HG03095 (cell line): ENCODE results near the gene SYNC.
"Not testable (repeated sequence)": the region's sequence is repeated elsewhere in the genome, so short reads cannot be mapped to it uniquely, and the experiment has no call there.

Experiments used
- ATAC-seq: cut with Tn5 transposase; IDR thresholded peaks from one replicate; pipeline ENCODE4 v1.9.1; 2021; ENCODE audit warnings: moderate library complexity; ENCODE audit not compliant: unreplicated experiment

The SYNC gene

DNA sequence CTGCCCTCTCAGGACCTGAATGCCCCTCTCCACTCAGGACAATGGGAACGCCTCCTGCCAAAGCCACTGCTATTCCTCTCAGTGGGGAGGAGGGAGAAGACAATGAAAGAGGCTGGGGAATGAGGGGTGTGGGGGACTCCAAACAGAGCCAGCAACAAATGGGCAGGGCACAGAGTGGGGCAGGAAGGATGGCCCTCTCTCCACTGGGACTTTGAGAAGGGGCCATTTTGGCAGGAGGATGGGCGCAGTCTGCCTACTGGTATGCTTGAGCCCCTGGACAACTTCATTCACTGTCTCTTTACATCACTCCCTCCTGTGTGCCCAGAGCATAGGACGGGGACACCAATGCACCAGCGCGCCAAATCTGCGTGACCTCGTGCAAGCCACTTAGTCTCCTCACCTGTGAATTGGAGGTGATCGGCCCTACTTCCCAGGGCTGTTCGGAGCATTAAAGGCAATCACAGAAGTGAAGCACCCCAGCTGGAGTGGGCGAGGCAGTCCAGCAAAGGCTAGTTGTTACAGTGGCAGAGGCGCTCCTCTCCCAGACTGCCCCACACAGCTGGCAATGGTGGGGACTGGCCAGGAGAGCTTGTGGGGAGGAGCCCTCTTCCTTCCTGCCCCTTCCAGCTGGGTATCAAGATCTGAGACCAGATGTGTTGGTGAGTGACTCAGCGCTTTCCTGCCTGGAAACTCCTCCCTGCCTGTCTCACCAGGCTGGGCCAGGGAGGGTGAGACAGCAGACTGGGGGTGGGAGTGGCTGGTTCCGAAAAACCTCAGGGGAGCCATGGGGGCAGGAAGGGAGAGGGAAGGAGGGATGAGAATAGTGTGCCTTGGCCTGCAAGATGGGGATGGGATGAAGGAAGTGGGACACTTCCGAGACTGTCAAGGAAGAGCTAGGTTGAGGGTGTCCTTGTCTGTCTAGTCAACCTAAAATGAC lies 22.4 kb upstream of the SYNC start:
- no peak for ATAC-seq

DNA sequence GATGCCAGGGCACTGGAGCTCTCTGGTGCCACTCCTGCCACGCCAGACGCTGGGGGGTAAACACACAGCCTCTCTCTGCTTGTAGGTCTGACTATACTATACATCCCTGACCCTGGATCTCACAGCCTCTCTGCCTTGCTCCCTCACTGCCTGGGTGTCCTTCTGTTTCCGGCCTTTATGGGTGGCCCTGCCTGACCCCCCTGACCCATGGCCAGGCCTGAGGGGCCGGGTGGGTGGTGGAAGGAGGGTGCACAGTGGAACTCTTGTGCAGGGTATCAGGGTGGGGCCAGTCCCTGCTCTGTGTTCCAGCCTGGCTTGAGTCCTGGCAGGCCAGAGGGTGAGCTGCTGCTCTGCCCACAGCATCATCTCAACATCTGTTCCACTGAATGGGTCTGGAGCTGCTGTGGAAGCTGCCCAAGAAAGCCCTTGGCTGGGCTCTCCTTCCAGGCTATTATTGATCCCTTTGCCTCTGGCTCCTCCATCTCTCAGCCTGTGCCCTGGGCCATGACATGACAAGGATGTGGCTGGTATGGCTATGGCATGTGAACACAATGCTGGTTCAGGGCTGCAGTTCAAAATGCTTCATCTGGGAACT lies 17.2 kb upstream of the SYNC start:
- ATAC-seq = no peak

DNA sequence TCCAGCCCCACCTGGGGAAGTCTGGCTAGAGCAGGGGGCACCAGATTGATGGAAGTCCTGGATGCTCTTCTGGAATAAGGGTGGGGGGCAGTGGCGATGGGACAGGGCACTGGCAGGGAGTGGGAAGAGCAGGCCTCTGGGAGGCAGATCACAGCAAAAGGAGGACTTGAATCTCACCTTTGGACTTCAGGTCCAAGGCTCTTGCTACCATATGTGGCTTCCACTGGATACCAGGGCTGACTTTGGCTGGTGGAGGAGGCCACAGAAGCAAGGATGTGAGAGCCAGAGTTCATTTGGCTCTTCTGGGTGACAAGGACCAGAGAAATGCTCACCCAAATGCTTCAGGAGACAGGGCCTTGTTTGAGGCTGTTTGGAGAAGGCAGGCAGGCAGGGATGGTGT lies 16.0 kb upstream of the SYNC start:
- no peak for ATAC-seq

DNA sequence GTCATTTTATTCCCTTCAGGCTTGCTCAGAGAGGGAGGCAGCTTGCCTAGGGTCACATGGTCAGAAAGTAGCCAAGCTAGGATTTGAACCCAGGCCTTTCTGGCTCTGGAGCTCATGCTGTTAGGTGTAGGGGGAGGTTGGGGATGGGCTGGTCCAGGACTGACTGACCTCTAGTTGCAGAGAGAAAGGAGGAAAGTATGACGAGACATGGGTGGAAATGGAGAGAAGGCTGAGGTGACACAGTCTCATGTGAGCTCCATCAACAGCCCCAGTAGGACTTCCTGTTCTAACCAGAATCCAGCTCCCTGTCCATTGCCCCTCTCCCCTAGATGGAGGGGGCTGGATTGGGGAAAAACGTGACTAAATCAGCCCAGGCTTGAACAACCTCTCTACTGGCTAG lies 15.5 kb upstream of the SYNC start:
- no peak for ATAC-seq

DNA sequence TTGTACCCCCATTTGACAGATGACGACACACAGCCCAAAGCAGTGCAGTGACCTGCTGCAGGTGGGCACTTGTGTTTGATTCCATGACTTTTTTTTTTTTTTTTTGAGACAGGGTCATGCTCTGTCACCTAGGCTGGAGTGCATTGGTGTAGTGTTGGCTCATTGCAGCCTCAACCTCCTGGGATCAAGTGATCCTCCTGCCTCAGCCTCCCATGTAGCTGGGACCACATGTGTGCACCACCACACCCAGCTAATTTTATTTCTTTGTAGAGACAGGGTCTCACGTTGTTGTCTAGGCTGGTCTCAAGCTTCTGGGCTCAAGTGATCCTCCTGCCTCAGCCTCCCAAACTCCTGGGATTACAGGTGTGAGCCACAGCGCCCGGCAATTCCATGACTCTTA lies 14.9 kb upstream of the SYNC start:
- no peak for ATAC-seq

DNA sequence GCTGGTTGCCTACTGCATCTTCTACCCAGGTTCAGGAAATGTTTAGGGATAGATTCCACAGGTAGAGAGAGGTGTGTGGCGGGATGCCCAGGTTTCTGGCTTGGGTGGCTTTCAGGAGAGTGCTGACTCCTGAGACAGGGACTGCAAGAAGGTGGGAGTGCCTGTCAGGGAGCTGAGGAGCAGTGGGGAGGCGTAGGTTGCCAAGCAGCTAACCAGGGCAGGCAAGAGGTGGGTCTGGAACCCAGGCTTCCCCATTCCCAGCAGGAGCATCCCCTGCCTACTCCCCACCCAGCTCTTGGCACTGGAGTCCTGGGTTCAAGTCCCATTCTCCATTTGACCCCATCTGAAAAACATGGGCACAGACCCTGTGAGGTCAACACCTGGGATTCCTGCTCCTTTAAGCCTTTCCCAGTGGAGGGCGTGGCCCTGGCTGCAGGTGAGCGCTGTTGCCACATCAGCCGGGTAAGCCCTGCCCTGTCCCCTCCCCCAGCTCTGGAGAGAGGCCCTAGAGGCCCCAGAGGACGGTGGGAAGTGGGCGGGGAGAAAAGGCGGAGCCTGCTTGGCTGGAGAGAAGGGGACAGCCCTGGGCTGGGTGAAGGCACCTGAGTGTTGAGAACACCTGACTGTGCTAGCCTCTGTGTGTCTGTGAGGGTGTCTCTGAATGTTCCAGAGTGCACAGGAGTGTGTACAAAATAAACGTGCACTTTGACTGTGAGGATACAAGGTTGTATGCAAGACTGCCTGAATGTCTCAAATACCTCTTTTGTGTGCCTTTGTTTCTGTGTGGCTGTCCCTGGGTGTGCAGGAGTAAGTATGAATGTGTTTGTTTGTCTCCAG lies 14.0 kb upstream of the SYNC start:
- ATAC-seq = no peak

DNA sequence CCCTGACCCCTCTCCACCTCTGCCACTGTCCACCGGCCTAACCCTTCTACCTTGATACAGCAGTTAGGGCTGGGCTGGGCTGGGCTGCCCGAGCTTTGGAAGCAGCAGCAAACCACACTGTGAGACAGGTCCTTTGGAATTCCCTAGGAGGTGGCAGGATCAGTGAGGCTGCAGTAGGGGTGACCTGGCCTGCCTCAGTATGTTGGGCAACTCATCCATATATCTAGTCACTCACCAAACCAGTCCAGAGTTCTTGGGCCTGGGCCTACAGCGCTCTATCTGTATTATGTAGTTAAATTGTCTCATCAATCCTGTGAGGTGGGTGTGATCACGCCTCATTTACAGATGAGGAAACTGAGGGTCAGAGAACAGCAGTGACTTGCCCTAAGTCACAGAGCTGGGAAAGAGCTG lies 13.3 kb upstream of the SYNC start:
- ATAC-seq = no peak

DNA sequence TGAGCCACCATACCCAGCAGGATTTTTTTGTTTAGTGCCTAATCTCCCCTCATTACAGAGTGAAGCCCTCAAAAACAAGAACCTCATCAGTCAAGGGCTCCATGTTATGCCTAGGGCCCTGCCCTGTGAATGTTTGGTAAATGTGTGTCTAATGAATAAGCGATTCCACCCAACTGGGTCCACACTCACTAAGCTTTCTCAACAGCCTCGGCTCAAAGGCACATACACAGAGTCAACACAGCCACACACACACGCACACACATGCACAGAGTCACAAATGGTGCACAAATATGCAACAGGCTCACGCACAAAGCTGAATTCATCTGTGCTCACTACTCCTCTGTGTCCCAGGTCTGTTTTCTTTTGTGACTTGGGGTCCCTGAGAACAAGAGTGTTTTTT lies 11.7 kb upstream of the SYNC start:
- no peak for ATAC-seq

DNA sequence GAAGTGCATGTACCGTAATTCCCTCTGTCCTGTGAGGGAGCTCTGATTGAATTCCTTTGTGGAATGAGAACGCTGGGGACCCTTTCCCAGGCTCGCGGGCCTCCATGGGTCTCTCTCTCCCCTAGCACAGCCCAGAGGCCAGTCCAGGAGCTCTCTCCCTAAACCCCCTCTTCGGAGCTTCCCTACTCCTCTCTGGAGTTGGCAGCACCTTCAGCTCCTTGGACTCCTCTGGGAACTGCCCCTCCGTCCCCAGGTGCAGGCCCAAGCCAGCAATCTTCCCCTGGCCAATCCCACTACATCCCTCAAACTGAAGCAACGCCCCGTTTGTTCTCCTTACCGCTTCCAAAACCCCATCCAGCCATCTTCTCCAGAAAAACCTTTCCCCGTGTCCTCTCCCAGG lies 10.5 kb upstream of the SYNC start:
- no peak for ATAC-seq

DNA sequence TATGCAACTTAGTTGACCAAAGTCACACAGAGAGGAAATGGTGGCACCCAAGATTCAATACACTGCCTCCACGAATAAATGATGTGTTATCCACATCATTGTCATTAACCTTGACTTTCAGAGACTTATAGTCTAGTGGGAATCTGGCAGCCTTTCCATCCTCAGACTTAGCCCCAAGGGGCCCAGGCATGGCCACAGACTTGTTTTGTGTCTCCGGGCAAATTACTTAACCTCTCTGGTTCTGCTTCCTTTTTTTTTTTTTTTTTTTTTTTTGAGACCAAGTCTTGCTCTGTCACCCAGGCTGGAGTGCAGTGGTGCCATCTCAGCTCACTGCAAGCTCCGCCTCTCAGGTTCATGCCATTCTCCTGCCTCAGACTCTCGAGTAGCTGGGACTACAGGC lies 8.7 kb upstream of the SYNC start:
- not testable (repeated sequence) for ATAC-seq

DNA sequence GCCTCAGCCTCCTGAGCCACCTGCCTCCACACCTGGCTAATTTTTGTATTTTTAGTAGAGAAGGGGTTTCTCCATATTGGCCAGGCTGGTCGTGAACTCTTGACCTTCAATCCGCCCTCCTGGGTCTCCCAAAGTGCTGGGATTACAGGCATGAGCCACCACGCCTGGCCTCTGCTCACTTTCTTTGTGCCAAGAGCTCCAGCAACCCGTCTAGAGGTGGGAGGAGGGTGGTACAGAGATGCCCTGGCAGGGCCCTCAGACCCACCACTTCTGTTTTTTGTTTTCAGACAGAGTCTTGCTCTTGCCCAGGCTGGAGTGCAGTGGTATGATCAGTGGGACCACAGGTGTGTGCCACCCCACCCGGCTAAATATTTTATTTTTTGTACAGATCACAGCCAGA lies 6.9 kb upstream of the SYNC start:
- no peak for ATAC-seq

DNA sequence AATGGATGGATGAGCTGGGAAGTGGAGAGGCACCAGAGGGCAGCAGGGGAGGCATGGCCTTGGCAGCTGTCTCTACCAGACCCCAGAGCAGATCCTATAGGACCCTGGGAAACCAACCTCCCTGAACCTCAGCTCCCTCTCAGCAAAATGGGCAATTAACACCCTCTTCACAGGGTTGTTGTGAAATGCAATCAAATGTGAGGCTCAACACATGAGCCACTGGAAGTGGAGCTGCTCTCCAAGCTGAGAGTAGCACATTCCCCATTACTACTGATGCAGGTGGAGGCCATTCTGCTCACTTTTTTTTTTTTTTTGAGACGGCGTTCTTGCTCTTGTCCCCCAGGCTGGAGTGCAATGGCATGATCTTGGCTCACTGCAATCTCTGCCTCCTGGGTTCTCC lies 6.5 kb upstream of the SYNC start:
- no peak for ATAC-seq

DNA sequence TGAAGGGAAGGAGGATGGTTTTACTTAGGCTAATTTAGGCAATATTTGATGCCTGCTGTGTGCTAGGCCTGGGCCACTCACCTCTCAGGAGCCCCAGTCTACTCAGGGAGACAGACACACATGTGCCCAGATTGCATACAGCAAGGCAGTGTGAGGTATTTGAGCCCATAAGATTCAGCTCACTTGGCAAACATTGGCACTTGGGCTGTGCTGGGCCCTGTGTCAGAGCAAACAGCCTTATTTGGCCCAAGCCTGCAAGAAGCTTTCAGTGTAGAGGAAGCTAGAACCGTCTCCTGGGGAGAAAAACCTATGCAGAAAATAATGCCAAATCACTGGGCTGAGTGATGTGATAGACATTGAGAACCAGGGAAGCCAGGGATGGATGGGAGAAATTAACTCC lies 3.9 kb upstream of the SYNC start:
- ATAC-seq = no peak

DNA sequence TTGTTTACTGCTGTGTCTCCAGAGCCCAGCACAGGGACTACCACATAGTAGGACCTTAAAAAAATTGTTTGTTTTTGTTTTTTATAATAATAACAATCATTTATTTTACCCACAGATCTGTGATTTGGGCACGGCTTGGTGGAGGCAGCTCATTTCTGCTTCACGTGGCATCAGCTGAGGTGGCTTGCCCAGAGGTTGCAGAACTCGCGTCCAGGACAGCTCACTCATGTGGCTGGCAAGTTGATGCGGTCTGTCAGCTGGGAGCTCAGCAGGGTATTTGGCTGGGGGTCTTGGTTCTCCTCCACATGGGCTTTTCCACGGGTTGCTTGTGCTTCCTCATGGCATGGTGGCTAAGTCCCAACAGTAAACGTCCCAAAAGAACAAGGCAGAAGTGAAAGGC lies 2.9 kb upstream of the SYNC start:
- no peak for ATAC-seq

DNA sequence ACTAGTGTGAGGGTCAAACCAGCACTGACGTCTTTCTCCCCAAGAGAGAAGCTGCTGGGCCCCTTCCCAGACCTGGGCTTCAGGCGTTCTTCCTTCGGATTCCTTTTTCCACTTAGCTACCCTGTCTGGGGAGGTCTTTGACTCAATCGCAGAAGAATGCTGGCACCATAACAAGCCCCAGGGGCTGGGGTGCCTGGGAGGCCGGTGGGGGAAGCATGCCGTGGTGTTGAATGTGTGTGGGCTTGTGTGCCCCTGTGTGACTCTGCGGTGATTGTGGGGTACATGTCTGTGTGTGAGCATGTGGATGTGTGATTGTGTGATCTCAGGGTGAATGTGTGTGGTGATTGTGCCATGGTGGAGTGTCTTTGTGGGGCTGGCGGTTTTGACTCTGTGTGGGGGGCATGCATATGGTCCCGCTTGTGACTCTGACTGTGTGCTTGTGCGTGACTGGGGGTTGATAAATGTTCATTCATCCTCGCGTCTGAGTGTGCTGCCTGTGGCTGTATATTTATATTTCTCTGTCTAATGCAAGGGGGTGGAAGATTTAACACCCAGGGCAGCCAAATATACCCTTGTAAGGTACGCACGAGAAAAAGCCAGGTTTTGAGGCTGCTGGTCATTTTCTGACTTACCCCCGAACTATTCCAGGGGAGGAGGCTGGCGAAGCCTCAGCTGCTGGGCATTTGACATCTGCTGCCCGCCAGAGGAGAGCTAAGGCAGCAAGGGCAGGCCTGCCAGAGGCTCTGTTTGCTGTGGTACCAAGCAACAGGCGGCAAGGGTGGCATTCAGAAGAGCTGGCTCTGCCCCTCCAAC lies 1.1 kb upstream of the SYNC start:
- ATAC-seq = no peak

DNA sequence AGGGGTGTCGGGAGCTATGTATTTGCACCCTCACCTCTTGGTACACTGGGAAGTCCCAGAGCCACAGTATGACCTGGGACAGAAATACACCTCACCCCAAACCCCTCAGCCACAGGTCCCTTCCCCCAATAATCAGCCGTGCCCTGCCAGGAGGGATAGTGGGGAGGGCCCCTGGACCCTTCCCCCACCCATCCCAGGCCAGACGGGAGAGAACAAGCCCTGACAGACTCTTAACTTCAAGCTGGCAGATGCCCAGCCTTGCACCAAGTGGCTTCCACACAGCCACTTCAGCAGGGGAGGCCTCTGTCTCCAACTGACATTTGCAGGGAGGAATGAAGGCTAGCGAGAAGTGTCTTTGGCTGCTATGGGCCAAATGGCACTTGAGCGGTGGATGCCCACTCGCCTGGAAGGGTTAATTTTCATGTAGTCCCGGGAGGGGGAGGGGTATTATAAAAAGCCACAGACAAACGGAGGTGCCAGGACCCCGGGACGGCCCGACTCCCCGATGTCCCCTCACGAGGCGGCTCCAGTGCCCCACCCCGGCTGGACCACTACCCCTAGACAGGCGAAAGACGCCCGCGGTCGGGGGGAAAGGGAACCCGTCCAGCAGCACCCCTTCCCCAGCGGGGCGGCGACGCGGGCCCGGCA lies 495 bp downstream of the SYNC start:
- no peak for ATAC-seq

DNA sequence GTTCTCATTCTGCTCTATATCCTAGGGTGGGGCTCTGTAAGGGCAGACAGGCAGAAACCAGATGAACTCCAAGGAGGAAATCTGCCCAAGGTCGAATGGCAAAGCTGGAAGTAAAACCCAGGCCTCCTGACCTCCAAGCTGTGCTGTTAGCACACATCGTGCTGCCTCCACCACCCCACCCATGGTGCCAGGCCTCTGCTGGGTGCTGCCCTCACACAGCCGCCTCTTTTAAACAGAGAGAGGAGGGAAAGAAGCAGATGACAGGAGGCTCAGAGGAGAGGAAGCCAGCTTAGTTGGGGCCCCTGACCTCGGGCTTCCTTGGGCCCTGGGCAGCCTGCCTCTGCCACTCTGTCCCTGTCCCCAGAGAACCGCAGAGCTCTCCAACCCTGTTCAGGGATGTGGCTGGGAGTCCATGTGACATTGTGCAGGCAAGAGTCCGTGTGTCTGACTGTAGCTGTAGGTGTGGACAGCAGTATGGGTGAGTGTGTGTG lies 1.1 kb downstream of the SYNC start:
- no peak for ATAC-seq

DNA sequence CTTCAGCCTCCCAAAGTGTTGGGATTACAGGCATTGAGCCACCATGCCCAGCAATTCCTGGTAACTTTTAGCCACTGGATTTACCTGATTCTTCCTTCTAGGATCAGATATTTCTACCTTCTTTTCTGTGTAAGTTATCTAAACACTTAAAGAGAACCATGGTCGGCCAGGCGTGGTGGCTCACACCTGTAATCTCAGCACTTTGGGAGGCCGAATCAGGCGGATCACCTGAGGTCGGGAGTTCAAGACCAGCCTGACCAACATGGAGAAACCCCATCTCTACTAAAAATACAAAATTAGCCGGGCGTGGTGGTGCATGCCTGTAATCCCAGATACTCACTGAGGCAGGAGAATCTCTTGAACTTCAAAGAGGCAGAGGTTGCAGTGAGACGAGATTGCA lies 5.6 kb downstream of the SYNC start:
- ATAC-seq = not testable (repeated sequence)

DNA sequence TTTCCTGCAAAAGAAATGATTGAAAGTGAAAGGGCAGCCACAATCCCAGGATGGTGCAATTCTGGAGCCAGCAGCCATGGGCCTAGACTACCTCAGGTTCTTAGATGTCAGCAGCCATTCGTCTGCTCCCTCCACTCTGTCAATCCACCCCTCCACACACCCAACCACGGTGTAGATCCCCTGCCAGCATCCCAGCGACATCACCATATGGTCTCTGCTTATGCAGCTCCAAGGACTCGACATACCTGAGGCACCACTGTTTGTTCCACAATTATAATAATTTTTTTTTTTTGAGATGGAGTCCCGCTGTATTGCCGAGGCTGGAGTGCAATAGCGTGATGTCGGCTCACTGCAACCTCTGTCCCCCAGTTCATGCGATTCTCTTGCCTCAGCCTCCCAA lies 6.5 kb downstream of the SYNC start:
- ATAC-seq = no peak
